Pons (tissue), 1 donor: Measurements from ENCODE around the gene MCTS1.
"Not testable (repeated sequence)": the region's sequence is repeated elsewhere in the genome, so short reads cannot be mapped to it uniquely, and the experiment has no call there.

Experiments used
- DNase-seq: peaks from one replicate; pipeline ENCODE4 v3.0.0-alpha.2; 2016; ENCODE audit warnings: low spot score

Gene MCTS1

GRCh38 chrX:120629667-120630537 lies 26.0 kb downstream of the MCTS1 start, which contains the start of gene C1GALT1C1:
C1GALT1C1 (minus strand) TSS chrX:120630054; CDS start chrX:120627166, 2,888 bp downstream.
- peak; percentile 84 for DNase-seq

- DNase-seq: no peak
Measured at GRCh38 chrX:120638619-120639018, 34.7 kb downstream of the MCTS1 start.

GRCh38 chrX:120642871-120643270 lies 39.0 kb downstream of the MCTS1 start:
- DNase-seq: no peak

- DNase-seq: no peak
Measured at GRCh38 chrX:120647127-120647526, 43.2 kb downstream of the MCTS1 start.

- DNase-seq: not testable (repeated sequence)
Measured at GRCh38 chrX:120652256-120652655, 48.4 kb downstream of the MCTS1 start.

- no peak for DNase-seq
Measured at GRCh38 chrX:120653000-120653399, 49.1 kb downstream of the MCTS1 start.

GRCh38 chrX:120660637-120661036 lies 56.7 kb downstream of the MCTS1 start:
- no peak for DNase-seq
